Measurements from ENCODE around the gene CACNA1D. TPM values are rescaled to one million over a fixed set of nuclear protein-coding genes. Genes with fewer than 3 reads are reported as not detected.

CACNA1D gene
- total RNA-seq, 2 experiments from 2014 or later, result 0.13 to 0.17 TPM

GRCh38 chr3:53792866-53793265 lies 298.5 kb downstream of the CACNA1D start:
- POLR2A ChIA-PET, result no interaction called here
- CTCF ChIA-PET, result interaction anchor here (0.5 kb wide), 1 partner anchor 476 kb away, joined by 3 read pairs; no protein-coding TSS in a partner anchor

- ChIA-PET POLR2A (no interaction called here), CTCF (no interaction called here)
Observed at GRCh38 chr3:53794597-53794996, 300.2 kb downstream of the CACNA1D start.

GRCh38 chr3:53795176-53795575 lies 300.8 kb downstream of the CACNA1D start:
- CTCF ChIA-PET, result no interaction called here
- POLR2A ChIA-PET, result no interaction called here

- POLR2A ChIA-PET, result no interaction called here
- CTCF ChIA-PET, result no interaction called here
Observed at GRCh38 chr3:53795789-53796560, 301.6 kb downstream of the CACNA1D start.

- CTCF ChIA-PET, result no interaction called here
- POLR2A ChIA-PET, result no interaction called here
Observed at GRCh38 chr3:53798144-53798543, 303.7 kb downstream of the CACNA1D start.

- POLR2A ChIA-PET, result no interaction called here
- CTCF ChIA-PET, result no interaction called here
Observed at GRCh38 chr3:53799338-53799865, 305.0 kb downstream of the CACNA1D start.

GRCh38 chr3:53800041-53800906 lies 305.9 kb downstream of the CACNA1D start:
- ChIA-PET CTCF (no interaction called here), POLR2A (no interaction called here)

GRCh38 chr3:53801319-53801718 lies 306.9 kb downstream of the CACNA1D start:
- CTCF ChIA-PET, result no interaction called here
- POLR2A ChIA-PET, result no interaction called here

GRCh38 chr3:53802256-53802880 lies 308.0 kb downstream of the CACNA1D start:
- ChIA-PET POLR2A (no interaction called here), CTCF (no interaction called here)

- ChIA-PET POLR2A (no interaction called here), CTCF (no interaction called here)
Observed at GRCh38 chr3:53803124-53803815, 308.9 kb downstream of the CACNA1D start.

GRCh38 chr3:53803816-53804695 lies 309.6 kb downstream of the CACNA1D start:
- ChIA-PET CTCF (no interaction called here), POLR2A (no interaction called here)

GRCh38 chr3:53804697-53805462 lies 310.5 kb downstream of the CACNA1D start:
- POLR2A ChIA-PET, result no interaction called here
- CTCF ChIA-PET, result no interaction called here

GRCh38 chr3:53805463-53806159 lies 311.2 kb downstream of the CACNA1D start:
- POLR2A ChIA-PET, result no interaction called here
- CTCF ChIA-PET, result no interaction called here

- CTCF ChIA-PET, result no interaction called here
- POLR2A ChIA-PET, result no interaction called here
Observed at GRCh38 chr3:53806182-53807116, 312.0 kb downstream of the CACNA1D start.

- ChIA-PET POLR2A (no interaction called here), CTCF (no interaction called here)
Observed at GRCh38 chr3:53807117-53807810, 312.9 kb downstream of the CACNA1D start.

GRCh38 chr3:53808496-53808895 lies 314.1 kb downstream of the CACNA1D start:
- CTCF ChIA-PET, result no interaction called here

More at GRCh38 chr3:53808496-53808895, 314.1 kb downstream of the CACNA1D start:
- POLR2A ChIA-PET, result no interaction called here

Measured in activated CD8-positive, alpha-beta memory T cell treated with anti-CD3 and anti-CD28 coated beads for 36 hours (primary cell).